ENCODE measurements around the gene LRRC41. TPM values are rescaled to one million over a fixed set of nuclear protein-coding genes. Genes with fewer than 3 reads are reported as not detected.

LRRC41 gene
- total and polyA plus RNA-seq, 2 experiments from 2014 or later: 20.1 to 69.4 TPM

DNA sequence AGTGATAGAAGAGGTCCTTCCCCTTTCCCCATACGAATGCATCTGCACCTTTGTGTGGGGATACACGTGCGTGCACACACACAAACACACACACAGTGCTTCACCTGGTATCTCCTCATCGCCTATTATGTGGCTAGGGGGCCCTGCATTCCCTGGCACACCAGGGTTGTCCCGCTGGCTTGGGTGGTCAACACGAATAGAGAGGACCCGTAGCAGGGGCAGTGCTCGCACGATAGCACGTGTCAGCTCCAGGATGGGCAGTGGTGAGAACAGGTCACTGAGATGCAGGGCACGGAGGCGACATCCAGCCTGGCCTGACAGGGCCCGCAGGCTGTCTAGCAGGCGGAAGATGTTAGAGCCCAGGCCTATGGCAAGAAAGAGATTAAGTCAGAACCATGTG, 22.4 kb downstream of the LRRC41 start:
- H3K27ac Mint-ChIP-seq: no peak overlapping the region
- no peak overlapping the region for H3K4me3 Mint-ChIP-seq
- peaks cover 9% of the 10 kb centered on the region for H3K4me1 Mint-ChIP-seq
- Histone ChIP-seq H3K4me2 (no peak overlapping the region), H3F3A (replicated peaks; ENCODE audit: low read depth) (peaks cover 25% of the 10 kb centered on the region; the same call in 1 of the 2 replicates), H3K27me3 (ENCODE audit: insufficient read depth) (no peaks in the 10 kb centered on the region), H3K79me2 (replicated peaks; ENCODE audit: insufficient read depth) (no peaks in the 10 kb centered on the region), H2AFZ (no peak overlapping the region), H4K20me1 (replicated peaks; ENCODE audit: insufficient read depth) (peaks cover 4% of the 10 kb centered on the region), H3K9me2 (ENCODE audit: insufficient read depth) (no peaks in the 10 kb centered on the region), H3K27ac (ENCODE audit: low read depth) (no peak overlapping the region), H3K4me1 (ENCODE audit: insufficient read depth) (no peaks in the 10 kb centered on the region), H3K4me3 (no peak overlapping the region), H3K36me3 (ENCODE audit: insufficient read depth) (peaks cover 24% of the 10 kb centered on the region)
- no peak for DNase-seq (ENCODE audit: low spot score)
- H3K9me3 Mint-ChIP-seq: no peaks in the 10 kb centered on the region
- peaks cover 13% of the 10 kb centered on the region for H3K27me3 Mint-ChIP-seq (ENCODE audit: insufficient read depth, low read depth, poor library complexity)
- peaks cover 62% of the 10 kb centered on the region for H3K36me3 Mint-ChIP-seq (ENCODE audit: low read depth)
- no peak for ATAC-seq
- TF ChIP-seq, protein P1, sequence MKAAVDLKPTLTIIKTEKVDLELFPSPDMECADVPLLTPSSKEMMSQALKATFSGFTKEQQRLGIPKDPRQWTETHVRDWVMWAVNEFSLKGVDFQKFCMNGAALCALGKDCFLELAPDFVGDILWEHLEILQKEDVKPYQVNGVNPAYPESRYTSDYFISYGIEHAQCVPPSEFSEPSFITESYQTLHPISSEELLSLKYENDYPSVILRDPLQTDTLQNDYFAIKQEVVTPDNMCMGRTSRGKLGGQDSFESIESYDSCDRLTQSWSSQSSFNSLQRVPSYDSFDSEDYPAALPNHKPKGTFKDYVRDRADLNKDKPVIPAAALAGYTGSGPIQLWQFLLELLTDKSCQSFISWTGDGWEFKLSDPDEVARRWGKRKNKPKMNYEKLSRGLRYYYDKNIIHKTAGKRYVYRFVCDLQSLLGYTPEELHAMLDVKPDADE (IDR thresholded peaks at IDR 0.05): no peak
- TF ChIP-seq, protein P2, sequence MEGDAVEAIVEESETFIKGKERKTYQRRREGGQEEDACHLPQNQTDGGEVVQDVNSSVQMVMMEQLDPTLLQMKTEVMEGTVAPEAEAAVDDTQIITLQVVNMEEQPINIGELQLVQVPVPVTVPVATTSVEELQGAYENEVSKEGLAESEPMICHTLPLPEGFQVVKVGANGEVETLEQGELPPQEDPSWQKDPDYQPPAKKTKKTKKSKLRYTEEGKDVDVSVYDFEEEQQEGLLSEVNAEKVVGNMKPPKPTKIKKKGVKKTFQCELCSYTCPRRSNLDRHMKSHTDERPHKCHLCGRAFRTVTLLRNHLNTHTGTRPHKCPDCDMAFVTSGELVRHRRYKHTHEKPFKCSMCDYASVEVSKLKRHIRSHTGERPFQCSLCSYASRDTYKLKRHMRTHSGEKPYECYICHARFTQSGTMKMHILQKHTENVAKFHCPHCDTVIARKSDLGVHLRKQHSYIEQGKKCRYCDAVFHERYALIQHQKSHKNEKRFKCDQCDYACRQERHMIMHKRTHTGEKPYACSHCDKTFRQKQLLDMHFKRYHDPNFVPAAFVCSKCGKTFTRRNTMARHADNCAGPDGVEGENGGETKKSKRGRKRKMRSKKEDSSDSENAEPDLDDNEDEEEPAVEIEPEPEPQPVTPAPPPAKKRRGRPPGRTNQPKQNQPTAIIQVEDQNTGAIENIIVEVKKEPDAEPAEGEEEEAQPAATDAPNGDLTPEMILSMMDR (conservative IDR thresholded peaks at IDR 0.05; ENCODE audit: low read depth in 2 of 2): no peak
- peak; percentile 43; the same call in 1 of the 2 replicates for TF ChIP-seq POLR2AphosphoS5 (IDR thresholded peaks at IDR 0.05; ENCODE audit: low read depth)

DNA sequence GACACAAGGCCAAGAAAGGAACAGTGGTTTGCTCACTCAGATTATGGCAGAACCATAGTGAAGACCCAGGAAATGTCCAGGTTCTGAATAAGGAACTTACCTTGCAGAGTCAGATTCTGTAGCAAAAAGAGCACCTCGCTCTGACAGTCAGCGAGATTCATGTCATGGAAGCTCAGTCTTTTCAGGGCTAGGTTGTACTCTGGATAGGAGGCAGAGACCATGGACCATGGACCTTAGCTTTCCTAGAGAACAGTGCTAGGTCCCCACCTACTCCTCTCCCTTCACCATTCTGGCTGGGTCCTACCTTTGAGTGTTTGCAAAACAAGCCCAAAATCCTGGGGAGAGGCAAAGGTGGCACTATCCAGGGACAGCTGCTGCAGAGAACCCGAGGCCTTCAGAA, 23.3 kb downstream of the LRRC41 start:
- Mint-ChIP-seq H3K27me3 (ENCODE audit: insufficient read depth, low read depth, poor library complexity) (peaks cover 9% of the 10 kb centered on the region), H3K4me3 (no peak overlapping the region), H3K4me1 (peaks cover 2% of the 10 kb centered on the region), H3K27ac (no peak overlapping the region), H3K36me3 (ENCODE audit: low read depth) (peaks cover 62% of the 10 kb centered on the region), H3K9me3 (no peaks in the 10 kb centered on the region)
- H3K27ac ChIP-seq (ENCODE audit: low read depth): no peak overlapping the region
- no peaks in the 10 kb centered on the region for H3K9me2 ChIP-seq (ENCODE audit: insufficient read depth)
- no peaks in the 10 kb centered on the region for H3K4me1 ChIP-seq (ENCODE audit: insufficient read depth)
- H3K4me2 ChIP-seq: no peak overlapping the region
- peaks cover 30% of the 10 kb centered on the region for H3K36me3 ChIP-seq (ENCODE audit: insufficient read depth)
- H3K27me3 ChIP-seq (ENCODE audit: insufficient read depth): no peaks in the 10 kb centered on the region
- H4K20me1 ChIP-seq (replicated peaks; ENCODE audit: insufficient read depth): peaks cover 4% of the 10 kb centered on the region
- H3K4me3 ChIP-seq: no peak overlapping the region
- H2AFZ ChIP-seq: no peak overlapping the region
- no peaks in the 10 kb centered on the region for H3K79me2 ChIP-seq (replicated peaks; ENCODE audit: insufficient read depth)
- no peak for DNase-seq (ENCODE audit: low spot score)
- no peak for ATAC-seq
- H3F3A ChIP-seq (replicated peaks; ENCODE audit: low read depth): peaks cover 18% of the 10 kb centered on the region; the same call in 1 of the 2 replicates
- no peak for TF ChIP-seq CREB1 (CRISPR knock-in tag; IDR thresholded peaks at IDR 0.05; ENCODE audit: low read depth)
- TF ChIP-seq POLR2AphosphoS5 (IDR thresholded peaks at IDR 0.05; ENCODE audit: low read depth): no peak
- no peak for TF ChIP-seq ZNF331 (CRISPR knock-in tag; IDR thresholded peaks at IDR 0.05; ENCODE audit: low read depth)
- TF ChIP-seq JUNB (IDR thresholded peaks at IDR 0.05; ENCODE audit: unreplicated experiment): no peak
- TF ChIP-seq, protein P2 (conservative IDR thresholded peaks at IDR 0.05; ENCODE audit: low read depth in 2 of 2): no peak
- no peak for TF ChIP-seq ZNF114 (CRISPR knock-in tag; IDR thresholded peaks at IDR 0.05)
- TF ChIP-seq EZH2 (IDR thresholded peaks at IDR 0.05; ENCODE audit: low read depth, unreplicated experiment): no peak
- TF ChIP-seq NANOG (IDR thresholded peaks at IDR 0.05; ENCODE audit: borderline replicate concordance): no peak
- TF ChIP-seq, protein P3, sequence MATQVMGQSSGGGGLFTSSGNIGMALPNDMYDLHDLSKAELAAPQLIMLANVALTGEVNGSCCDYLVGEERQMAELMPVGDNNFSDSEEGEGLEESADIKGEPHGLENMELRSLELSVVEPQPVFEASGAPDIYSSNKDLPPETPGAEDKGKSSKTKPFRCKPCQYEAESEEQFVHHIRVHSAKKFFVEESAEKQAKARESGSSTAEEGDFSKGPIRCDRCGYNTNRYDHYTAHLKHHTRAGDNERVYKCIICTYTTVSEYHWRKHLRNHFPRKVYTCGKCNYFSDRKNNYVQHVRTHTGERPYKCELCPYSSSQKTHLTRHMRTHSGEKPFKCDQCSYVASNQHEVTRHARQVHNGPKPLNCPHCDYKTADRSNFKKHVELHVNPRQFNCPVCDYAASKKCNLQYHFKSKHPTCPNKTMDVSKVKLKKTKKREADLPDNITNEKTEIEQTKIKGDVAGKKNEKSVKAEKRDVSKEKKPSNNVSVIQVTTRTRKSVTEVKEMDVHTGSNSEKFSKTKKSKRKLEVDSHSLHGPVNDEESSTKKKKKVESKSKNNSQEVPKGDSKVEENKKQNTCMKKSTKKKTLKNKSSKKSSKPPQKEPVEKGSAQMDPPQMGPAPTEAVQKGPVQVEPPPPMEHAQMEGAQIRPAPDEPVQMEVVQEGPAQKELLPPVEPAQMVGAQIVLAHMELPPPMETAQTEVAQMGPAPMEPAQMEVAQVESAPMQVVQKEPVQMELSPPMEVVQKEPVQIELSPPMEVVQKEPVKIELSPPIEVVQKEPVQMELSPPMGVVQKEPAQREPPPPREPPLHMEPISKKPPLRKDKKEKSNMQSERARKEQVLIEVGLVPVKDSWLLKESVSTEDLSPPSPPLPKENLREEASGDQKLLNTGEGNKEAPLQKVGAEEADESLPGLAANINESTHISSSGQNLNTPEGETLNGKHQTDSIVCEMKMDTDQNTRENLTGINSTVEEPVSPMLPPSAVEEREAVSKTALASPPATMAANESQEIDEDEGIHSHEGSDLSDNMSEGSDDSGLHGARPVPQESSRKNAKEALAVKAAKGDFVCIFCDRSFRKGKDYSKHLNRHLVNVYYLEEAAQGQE (IDR thresholded peaks at IDR 0.05; ENCODE audit: unreplicated experiment): no peak

Measured in GM23338 (cell line).